Sigmoid colon (tissue), 7 donors: ENCODE measurements around the gene KDM6A. TPM values are rescaled to one million over a fixed set of nuclear protein-coding genes. Genes with fewer than 3 reads are reported as not detected.
"Not testable (repeated sequence)": the region's sequence is repeated elsewhere in the genome, so short reads cannot be mapped to it uniquely, and the experiment has no call there.

Experiments used
- DNase-seq: peaks from one replicate; pipeline ENCODE4 v3.0.0-alpha.2; 2019
- H3K27ac ChIP-seq, 4 donors: fragments of 200-600 bp; sonication (generic); one replicate each; pipeline ENCODE4 v1.5.1; 2016 to 2019; ENCODE audit warnings: mild to moderate bottlenecking in 1 of 4
- H3K27me3 ChIP-seq, 3 donors: fragments of 200-600 bp; sonication (generic); one replicate each; pipeline ENCODE4 v1.5.1; 2019; ENCODE audit warnings: mild to moderate bottlenecking in 1 of 3
- H3K36me3 ChIP-seq, 4 donors: fragments of 200-600 bp; sonication (generic); one replicate each; pipeline ENCODE4 v1.5.1; 2016 to 2019
- H3K4me1 ChIP-seq, 4 donors: fragments of 200-600 bp; sonication (generic); one replicate each; pipeline ENCODE4 v1.5.1; 2017 to 2019
- H3K4me3 ChIP-seq, 4 donors: fragments of 200-600 bp; sonication (generic); one replicate each; pipeline ENCODE4 v1.5.1; 2017 to 2019; ENCODE audit warnings: mild to moderate bottlenecking in 2 of 4, moderate library complexity in 1 of 4
- H3K9me3 ChIP-seq, 4 donors: fragments of 200-600 bp in 3 of 4; sonication (generic) in 3 of 4; one replicate each; pipeline versions ENCODE4 v1.5.1 to v1.6.1; 2013 to 2019
- CTCF ChIP-seq, 4 experiments: fragments of 450-650 bp in 3 of 4; fragments of 200-600 bp in 1 of 4; IDR thresholded peaks; one replicate each; pipeline ENCODE4 v1.5.1; 2016 to 2019; ENCODE audit warnings: antibody characterized with exemption in 4 of 4, mild to moderate bottlenecking in 3 of 4, moderate library complexity in 2 of 4
- EP300 ChIP-seq, 4 donors: sonication (generic); formaldehyde crosslinking; IDR thresholded peaks; one replicate each; pipeline ENCODE4 v1.6.1; 2017; ENCODE audit warnings: antibody characterized with exemption in 4 of 4
- POLR2A ChIP-seq, 2 donors: fragments of 450-650 bp; IDR thresholded peaks; one replicate each; pipeline ENCODE4 v1.6.1; 2016; ENCODE audit warnings: antibody characterized with exemption in 2 of 2, mild to moderate bottlenecking in 2 of 2, moderate library complexity in 2 of 2
- POLR2AphosphoS5 ChIP-seq, 4 donors: sonication (generic); formaldehyde crosslinking; IDR thresholded peaks; one replicate each; pipeline ENCODE4 v1.6.1; 2017; ENCODE audit warnings: antibody characterized with exemption in 4 of 4
- WGBS, 2 donors: extraction: QIAGEN DNeasy Blood & Tissue Kit; methylation state at CpG; one replicate each; pipeline ENCODE4 v1.1.7; 2013; 5-methylcytosine and 5-hydroxymethylcytosine counted together
- intact Hi-C: fragments of 100-400 bp; cut with DNase I; formaldehyde crosslinking; loops from one replicate; pipeline ENCODE4 v1.15.1; 2023
- polyA plus RNA-seq, 3 donors: library from polyadenylated mRNA; stranded (reverse); fragments of 200-250 nt; gene quantifications; one replicate each; pipeline ENCODE4 v1.2.3, GENCODE V29; 2013
- total RNA-seq, 4 donors: library from RNA; depleted of rRNA; stranded (reverse); fragments of >200 nt; gene quantifications; one replicate each; pipeline ENCODE4 v1.1.0, GENCODE V29; 2016
- donor health status: healthy with polysubstance abuse.
- donor health status: Bipolar disorder and iron deficiency.
- donor health status: healthy.

The KDM6A gene
- total and polyA plus RNA-seq, 7 donors, result 8.6 to 35.7 (median 17.9) TPM

GRCh38 chrX:45070116-45071007 lies 197.4 kb downstream of the KDM6A start:
- TF ChIP-seq POLR2A (IDR thresholded peaks at IDR 0.05) (no peak), POLR2AphosphoS5 (IDR thresholded peaks at IDR 0.05) (no peak), CTCF (IDR thresholded peaks at IDR 0.05) (peak in 3 of 4 experiments; percentile 12 to 40 (median 32)), EP300 (IDR thresholded peaks at IDR 0.05) (no peak)
- intact Hi-C loops, result loop anchor here (2.0 kb wide), 1 partner anchor 198 kb away; the partner anchor contains the start of gene KDM6A
- no peak overlapping the region for H3K4me3 ChIP-seq
- H3K4me1 ChIP-seq, result no peaks in the 10 kb centered on the region
- WGBS, 2 donors, result 12 to 26% methylated on average over 2 of the region's 2 CpGs
- peaks cover 0 to 10% (median 3%) of the 10 kb centered on the region in 4 donors for H3K36me3 ChIP-seq
- no peaks in the 10 kb centered on the region for H3K27me3 ChIP-seq
- DNase-seq, result no peak
- no peaks in the 10 kb centered on the region for H3K9me3 ChIP-seq
- H3K27ac ChIP-seq, result no peak overlapping the region

GRCh38 chrX:45073011-45073410 lies 200.0 kb downstream of the KDM6A start:
- H3K4me3 ChIP-seq, result not testable (repeated sequence)
- 93 to 96% methylated on average over 4 of the region's 4 CpGs for WGBS, 2 donors

GRCh38 chrX:45077748-45078424 lies 204.9 kb downstream of the KDM6A start:
- no peak for TF ChIP-seq POLR2AphosphoS5 (IDR thresholded peaks at IDR 0.05)
- TF ChIP-seq EP300 (IDR thresholded peaks at IDR 0.05), result no peak
- 84 to 85% methylated on average over 2 of the region's 2 CpGs for WGBS, 2 donors
- H3K36me3 ChIP-seq, result peaks cover 0 to 12% (median 5%) of the 10 kb centered on the region in 4 donors
- intact Hi-C loops, result loop anchor here (5.0 kb wide), 1 partner anchor 1121 kb away; no protein-coding TSS in a partner anchor
- H3K9me3 ChIP-seq, result no peaks in the 10 kb centered on the region
- H3K27me3 ChIP-seq, result no peaks in the 10 kb centered on the region
- no peak overlapping the region for H3K4me3 ChIP-seq
- DNase-seq, result no peak
- H3K27ac ChIP-seq, result no peak overlapping the region
- H3K4me1 ChIP-seq, result no peaks in the 10 kb centered on the region

More at GRCh38 chrX:45073011-45073410, 200.0 kb downstream of the KDM6A start:
- DNase-seq, H3K27me3 ChIP-seq, intact Hi-C loops, H3K9me3 ChIP-seq, H3K4me1 ChIP-seq, H3K27ac ChIP-seq, H3K36me3 ChIP-seq: not testable (repeated sequence)

GRCh38 chrX:45083314-45083713 lies 210.3 kb downstream of the KDM6A start:
- no peak for DNase-seq
- no peaks in the 10 kb centered on the region for H3K4me1 ChIP-seq
- peaks cover 0 to 35% (median 12%) of the 10 kb centered on the region in 4 donors for H3K36me3 ChIP-seq
- H3K4me3 ChIP-seq, result no peak overlapping the region
- H3K9me3 ChIP-seq, result no peaks in the 10 kb centered on the region
- H3K27me3 ChIP-seq, result no peaks in the 10 kb centered on the region
- intact Hi-C loops, result no loop called here
- TF ChIP-seq POLR2A (IDR thresholded peaks at IDR 0.05) (no peak), CTCF (IDR thresholded peaks at IDR 0.05) (no peak), POLR2AphosphoS5 (IDR thresholded peaks at IDR 0.05) (no peak), EP300 (IDR thresholded peaks at IDR 0.05) (no peak)
- no peak overlapping the region for H3K27ac ChIP-seq
- WGBS, 2 donors, result 21 to 55% methylated on average over 2 of the region's 2 CpGs

GRCh38 chrX:45110494-45110893 lies 237.5 kb downstream of the KDM6A start:
- TF ChIP-seq POLR2AphosphoS5 (IDR thresholded peaks at IDR 0.05) (no peak), POLR2A (IDR thresholded peaks at IDR 0.05) (no peak), CTCF (IDR thresholded peaks at IDR 0.05) (no peak), EP300 (IDR thresholded peaks at IDR 0.05) (no peak)
- intact Hi-C loops, result no loop called here
- WGBS, 2 donors, result 87 to 91% methylated on average over 3 of the region's 3 CpGs
- peaks cover 0 to 24% (median 11%) of the 10 kb centered on the region in 4 donors for H3K36me3 ChIP-seq
- no peaks in the 10 kb centered on the region for H3K9me3 ChIP-seq
- H3K27ac ChIP-seq, result no peak overlapping the region
- H3K4me1 ChIP-seq, result no peaks in the 10 kb centered on the region
- H3K4me3 ChIP-seq, result no peak overlapping the region
- no peaks in the 10 kb centered on the region for H3K27me3 ChIP-seq
- DNase-seq, result no peak
